NCI-H2227 (cell line): ENCODE data around the gene EXPH5.

Experiments
- DNase-seq: peaks from one replicate; lab custom pipeline; 2025; ENCODE audit not compliant: unreplicated experiment; lab: John Stamatoyannopoulos, UW

EXPH5 gene

GRCh38 chr11:108522318-108522717, 71.2 kb downstream of the EXPH5 start:
- DNase-seq = no peak

- no peak for DNase-seq
Observed at GRCh38 chr11:108518581-108518980, 75.0 kb downstream of the EXPH5 start.

- no peak for DNase-seq
Observed at GRCh38 chr11:108516125-108516524, 77.4 kb downstream of the EXPH5 start.

GRCh38 chr11:108512708-108513107, 80.9 kb downstream of the EXPH5 start:
- DNase-seq = no peak

- DNase-seq = no peak
Observed at GRCh38 chr11:108511851-108512474, 81.6 kb downstream of the EXPH5 start.

GRCh38 chr11:108508653-108509593, 84.6 kb downstream of the EXPH5 start:
- DNase-seq = no peak

GRCh38 chr11:108501396-108501795, 92.2 kb downstream of the EXPH5 start:
- no peak for DNase-seq

- DNase-seq = no peak
Observed at GRCh38 chr11:108500721-108501120, 92.8 kb downstream of the EXPH5 start.

- DNase-seq = no peak
Observed at GRCh38 chr11:108500169-108500568, 93.4 kb downstream of the EXPH5 start.

GRCh38 chr11:108498816-108499408, 94.7 kb downstream of the EXPH5 start:
- DNase-seq = no peak

- DNase-seq = peak; percentile 78
Observed at GRCh38 chr11:108498046-108498815, 95.3 kb downstream of the EXPH5 start, which contains the start of gene POGLUT3. Gene POGLUT3 (minus strand): TSS chr11:108498384. CDS start chr11:108498366, 18 bp downstream.

- DNase-seq = peak; percentile 79
Observed at GRCh38 chr11:108497317-108498045, 96.1 kb downstream of the EXPH5 start.

GRCh38 chr11:108496643-108497256, 96.8 kb downstream of the EXPH5 start:
- DNase-seq = peak; percentile 4

GRCh38 chr11:108495326-108495725, 98.2 kb downstream of the EXPH5 start:
- DNase-seq = no peak

GRCh38 chr11:108494182-108494581, 99.4 kb downstream of the EXPH5 start:
- peak; percentile 13 for DNase-seq

GRCh38 chr11:108491936-108492335, 101.6 kb downstream of the EXPH5 start:
- DNase-seq = no peak

- no peak for DNase-seq
Observed at GRCh38 chr11:108486828-108487227, 106.7 kb downstream of the EXPH5 start.

GRCh38 chr11:108486331-108486730, 107.2 kb downstream of the EXPH5 start:
- no peak for DNase-seq

- no peak for DNase-seq
Observed at GRCh38 chr11:108483163-108483562, 110.4 kb downstream of the EXPH5 start.
